GM12878 (cell line): ENCODE results near the gene COL3A1.

ENCODE experiments used
- CTCF ChIP-seq, 3 experiments: IDR thresholded peaks in 2 of 3; conservative IDR thresholded peaks in 1 of 3; 2 replicates each; pipeline ENCODE4 v1.5.1; 2011; ENCODE audit warnings: low read depth in 3 of 3, low read length in 3 of 3, mild to moderate bottlenecking in 3 of 3, control low read depth in 2 of 3, moderate library complexity in 2 of 3, inconsistent platforms in 1 of 3, mixed read lengths in 1 of 3; ENCODE audit not compliant: control insufficient read depth in 2 of 3, insufficient read depth in 1 of 3; ENCODE audit errors: extremely low read depth in 1 of 3
- SMC3 ChIP-seq: IDR thresholded peaks from 2 replicates; pipeline ENCODE4 v1.6.1; 2011; ENCODE audit warnings: low read length, improper control_type of control experiment, borderline replicate concordance

- TF ChIP-seq SMC3 (no peak), CTCF (IDR thresholded peaks at IDR 0.05 in 2 of 3, conservative IDR thresholded peaks at IDR 0.05 in 1 of 3; ENCODE audit: control insufficient read depth in 2 of 3, extremely low read depth in 1 of 3, insufficient read depth in 1 of 3, low read depth in 3 of 3, low read length in 3 of 3) (no peak)
Observed at GRCh38 chr2:189016311-189016861, 42.2 kb downstream of the COL3A1 start.
